Neuronal stem cell (in vitro differentiated cells): ENCODE measurements around the gene ZNF705A. TPM values are rescaled to one million over a fixed set of nuclear protein-coding genes. Genes with fewer than 3 reads are reported as not detected.
"Not testable (repeated sequence)": the region's sequence is repeated elsewhere in the genome, so short reads cannot be mapped to it uniquely, and the experiment has no call there.

Experiments
- DNase-seq: peaks from one replicate; pipeline ENCODE4 v3.0.0-alpha.2; 2013; ENCODE audit warnings: low spot score
- H2AFZ ChIP-seq: one replicate; pipeline ENCODE4 v1.6.1; 2013; ENCODE audit warnings: mild to moderate bottlenecking, low read length, inconsistent platforms
- H2AK5ac ChIP-seq: 2 replicates; pipeline ENCODE4 v1.6.1; 2013; ENCODE audit warnings: low read depth, mild to moderate bottlenecking, inconsistent platforms, low read length, moderate library complexity, mixed read lengths
- H2BK120ac ChIP-seq: 2 replicates; pipeline ENCODE4 v1.6.1; 2013; ENCODE audit warnings: low read depth, mild to moderate bottlenecking, inconsistent platforms, low read length, moderate library complexity, mixed read lengths
- H2BK12ac ChIP-seq: one replicate; pipeline ENCODE4 v1.6.1; 2013; ENCODE audit warnings: low read length, inconsistent platforms
- H2BK15ac ChIP-seq: 2 replicates; pipeline ENCODE4 v1.6.1; 2013; ENCODE audit warnings: mild to moderate bottlenecking, low read length, inconsistent platforms, mixed read lengths
- H2BK5ac ChIP-seq: one replicate; pipeline ENCODE4 v1.6.1; 2013; ENCODE audit warnings: inconsistent platforms, mild to moderate bottlenecking, low read length, moderate library complexity
- H3K14ac ChIP-seq: one replicate; pipeline ENCODE4 v1.6.1; 2013; ENCODE audit warnings: low read length, inconsistent platforms
- H3K18ac ChIP-seq: 2 replicates; pipeline ENCODE4 v1.6.1; 2013; ENCODE audit warnings: low read length, inconsistent platforms
- H3K23ac ChIP-seq: 2 replicates; pipeline ENCODE4 v1.6.1; 2013; ENCODE audit warnings: low read depth, mild to moderate bottlenecking, mixed read lengths, low read length, inconsistent platforms; ENCODE audit not compliant: poor library complexity
- H3K27ac ChIP-seq: replicated peaks from 3 replicates; pipeline ENCODE4 v1.5.1; 2013; ENCODE audit warnings: low read length, inconsistent platforms
- H3K27me3 ChIP-seq, 3 experiments: 2 replicates each; pipeline ENCODE4 v1.6.1; 2013; ENCODE audit warnings: low read length in 3 of 3, mild to moderate bottlenecking in 2 of 3, inconsistent platforms in 1 of 3, low read depth in 1 of 3, mixed read lengths in 1 of 3, moderate library complexity in 1 of 3; ENCODE audit not compliant: control insufficient read depth in 3 of 3, insufficient read depth in 3 of 3
- H3K36me3 ChIP-seq, 2 donors: replicated peaks in 1 of 2; 2 replicates each; pipeline ENCODE4 v1.6.1; 2013; ENCODE audit warnings: low read length in 2 of 2; ENCODE audit not compliant: control insufficient read depth in 2 of 2, insufficient read depth in 2 of 2
- H3K4ac ChIP-seq: 2 replicates; pipeline ENCODE4 v1.6.1; 2013; ENCODE audit warnings: inconsistent platforms, mild to moderate bottlenecking, low read length, moderate library complexity
- H3K4me1 ChIP-seq, 2 donors: 1 replicate in 1 of 2; 2 replicates in 1 of 2; pipeline ENCODE4 v1.6.1; 2013; ENCODE audit warnings: low read length in 2 of 2, low read depth in 1 of 2; ENCODE audit not compliant: control insufficient read depth in 2 of 2, insufficient read depth in 1 of 2
- H3K4me2 ChIP-seq: one replicate; pipeline ENCODE4 v1.6.1; 2013; ENCODE audit warnings: mild to moderate bottlenecking, low read length, inconsistent platforms; ENCODE audit not compliant: insufficient read depth, poor library complexity, severe bottlenecking
- H3K4me3 ChIP-seq, 2 donors: 2 replicates each; pipeline ENCODE4 v1.5.1; 2013; ENCODE audit warnings: low read length in 2 of 2, mild to moderate bottlenecking in 2 of 2, inconsistent platforms in 1 of 2, moderate library complexity in 1 of 2
- H3K79me1 ChIP-seq: one replicate; pipeline ENCODE4 v1.6.1; 2013; ENCODE audit warnings: low read depth, mild to moderate bottlenecking, inconsistent platforms, low read length, moderate library complexity
- H3K9ac ChIP-seq: one replicate; pipeline ENCODE4 v1.6.1; 2013; ENCODE audit warnings: mild to moderate bottlenecking, low read depth, low read length, inconsistent platforms; ENCODE audit not compliant: poor library complexity
- H3K9me3 ChIP-seq, 2 donors: replicated peaks in 1 of 2; 2 replicates each; pipeline versions ENCODE3 to v1.6.1; 2013; ENCODE audit warnings: low read length in 2 of 2, mild to moderate bottlenecking in 2 of 2, inconsistent platforms in 1 of 2, low read depth in 1 of 2, mixed read lengths in 1 of 2, moderate library complexity in 1 of 2; ENCODE audit not compliant: control insufficient read depth in 2 of 2, insufficient read depth in 1 of 2
- H4K8ac ChIP-seq: one replicate; pipeline ENCODE4 v1.6.1; 2013; ENCODE audit warnings: low read depth, mild to moderate bottlenecking, inconsistent platforms, low read length, moderate library complexity
- H4K91ac ChIP-seq: one replicate; pipeline ENCODE4 v1.6.1; 2013; ENCODE audit warnings: low read length, low read depth, mild to moderate bottlenecking, inconsistent platforms; ENCODE audit not compliant: poor library complexity
- WGBS, 2 donors: extraction: QIAGEN DNeasy Blood & Tissue Kit; methylation state at CpG; one replicate each; pipeline ENCODE4 v1.1.7; 2013; ENCODE audit warnings: missing lambda C conversion rate in 2 of 2, mixed read lengths in 1 of 2; ENCODE audit not compliant: insufficient read length in 2 of 2, insufficient replicate concordance in 1 of 2; ENCODE audit errors: extremely low coverage in 2 of 2; 5-methylcytosine and 5-hydroxymethylcytosine counted together
- polyA plus RNA-seq, 2 experiments: library from polyadenylated mRNA; stranded (reverse); fragments of 200-250 nt; gene quantifications; one replicate each; pipeline ENCODE4 v1.2.3, GENCODE V29; 2013

Gene ZNF705A
- polyA plus RNA-seq (2013, experiment 1 of 2) = not detected
- not detected for polyA plus RNA-seq (2013, experiment 2 of 2)

GRCh38 chr12:8156845-8157244 lies at the start of gene ZNF705A:
TSS of gene ZNF705A (plus strand) at chr12:8157015. CDS start at chr12:8172626, 15,611 bp downstream.
- H3K18ac ChIP-seq = no peak within 1 kb of the TSS
- H3K36me3 ChIP-seq = no peaks in the 10 kb centered on the region
- no peak within 1 kb of the TSS for H2BK12ac ChIP-seq
- no peak within 1 kb of the TSS for H3K23ac ChIP-seq
- H3K4me3 ChIP-seq = no peak within 1 kb of the TSS
- H3K4me1 ChIP-seq = no peaks in the 10 kb centered on the region
- no CpG with 5 or more reads among the region's 3 CpGs for WGBS, 2 donors
- no peak within 1 kb of the TSS for H3K27ac ChIP-seq
- no peak within 1 kb of the TSS for H3K14ac ChIP-seq
- no peak for DNase-seq
- H3K4me2 ChIP-seq = no peak within 1 kb of the TSS
- no peak within 1 kb of the TSS for H2AK5ac ChIP-seq
- H4K8ac ChIP-seq = no peak within 1 kb of the TSS
- H3K4ac ChIP-seq = no peak within 1 kb of the TSS
- H3K27me3 ChIP-seq = no peaks in the 10 kb centered on the region
- H2AFZ ChIP-seq = peak within 1 kb of the TSS; percentile 32
- no peaks in the 10 kb centered on the region for H3K9me3 ChIP-seq
- no peak within 1 kb of the TSS for H2BK15ac ChIP-seq
- H3K9ac ChIP-seq = no peak within 1 kb of the TSS
- H4K91ac ChIP-seq = no peak within 1 kb of the TSS
- H2BK120ac ChIP-seq = no peak within 1 kb of the TSS
- no peaks in the 10 kb centered on the region for H3K79me1 ChIP-seq
- no peak within 1 kb of the TSS for H2BK5ac ChIP-seq

GRCh38 chr12:8108808-8109398 lies 47.9 kb upstream of the ZNF705A start:
- H3K14ac ChIP-seq = no peak overlapping the region
- H3K27me3 ChIP-seq = no peaks in the 10 kb centered on the region
- no CpG with 5 or more reads among the region's 3 CpGs for WGBS, 2 donors
- DNase-seq = peak; percentile 73
- no peak overlapping the region for H2AK5ac ChIP-seq
- H3K4me3 ChIP-seq = no peak overlapping the region
- H3K9me3 ChIP-seq = peaks cover 0 to 6% of the 10 kb centered on the region in 2 donors
- no peaks in the 10 kb centered on the region for H3K36me3 ChIP-seq
- H4K91ac ChIP-seq = no peak overlapping the region
- no peaks in the 10 kb centered on the region for H3K79me1 ChIP-seq
- H3K27ac ChIP-seq = no peak overlapping the region
- no peak overlapping the region for H4K8ac ChIP-seq
- H3K4me2 ChIP-seq = no peak overlapping the region
- peak overlapping the region; percentile 76 for H2AFZ ChIP-seq
- H2BK120ac ChIP-seq = no peak overlapping the region
- H3K4ac ChIP-seq = no peak overlapping the region
- no peak overlapping the region for H3K9ac ChIP-seq
- H2BK5ac ChIP-seq = no peak overlapping the region
- H3K4me1 ChIP-seq = no peaks in the 10 kb centered on the region
- no peak overlapping the region for H3K23ac ChIP-seq
- H2BK15ac ChIP-seq = no peak overlapping the region
- H3K18ac ChIP-seq = no peak overlapping the region
- no peak overlapping the region for H2BK12ac ChIP-seq

GRCh38 chr12:8113117-8113516 lies 43.7 kb upstream of the ZNF705A start:
- not testable (repeated sequence) for H2AFZ ChIP-seq, H4K8ac ChIP-seq, H3K23ac ChIP-seq, H3K4me2 ChIP-seq, DNase-seq, H3K27ac ChIP-seq, H3K18ac ChIP-seq, H3K4me1 ChIP-seq, H3K36me3 ChIP-seq, H3K4me3 ChIP-seq, H2BK120ac ChIP-seq, H3K79me1 ChIP-seq, H3K9ac ChIP-seq, H2BK15ac ChIP-seq, H3K4ac ChIP-seq, H2BK5ac ChIP-seq, H2BK12ac ChIP-seq, H3K27me3 ChIP-seq, H3K9me3 ChIP-seq, H4K91ac ChIP-seq, H3K14ac ChIP-seq, H2AK5ac ChIP-seq
- no CpG with 5 or more reads among the region's 4 CpGs for WGBS, 2 donors

GRCh38 chr12:8120072-8120713 lies 36.6 kb upstream of the ZNF705A start:
- no peak overlapping the region for H3K23ac ChIP-seq
- H3K27me3 ChIP-seq = no peaks in the 10 kb centered on the region
- H2AK5ac ChIP-seq = no peak overlapping the region
- no peaks in the 10 kb centered on the region for H3K4me1 ChIP-seq
- H3K9me3 ChIP-seq = no peaks in the 10 kb centered on the region
- H4K8ac ChIP-seq = no peak overlapping the region
- no peaks in the 10 kb centered on the region for H3K36me3 ChIP-seq
- H2BK5ac ChIP-seq = no peak overlapping the region
- no peak overlapping the region for H3K9ac ChIP-seq
- no peak overlapping the region for H2AFZ ChIP-seq
- no peaks in the 10 kb centered on the region for H3K79me1 ChIP-seq
- no peak overlapping the region for H2BK12ac ChIP-seq
- H3K14ac ChIP-seq = no peak overlapping the region
- no CpG with 5 or more reads among the region's 4 CpGs for WGBS, 2 donors
- no peak overlapping the region for H3K4me2 ChIP-seq
- H4K91ac ChIP-seq = no peak overlapping the region
- no peak overlapping the region for H3K18ac ChIP-seq
- no peak overlapping the region for H3K4me3 ChIP-seq
- H3K4ac ChIP-seq = no peak overlapping the region
- DNase-seq = no peak
- no peak overlapping the region for H2BK120ac ChIP-seq
- no peak overlapping the region for H3K27ac ChIP-seq
- no peak overlapping the region for H2BK15ac ChIP-seq
